GM13977 (cell line): ENCODE results near the gene CEP290.
A peak's percentile ranks its signal among the peaks of the same experiment; 100 is the strongest.

Experiments
- DNase-seq: peaks from one replicate; pipeline ENCODE4 v3.0.0; 2012; ENCODE audit warnings: low spot score
- in situ Hi-C: fragments of 300-500 bp; cut with MboI; formaldehyde crosslinking; loops from one replicate; pipeline ENCODE4 v1.12.0; 2022; ENCODE audit warnings: low sequenced_read_pairs, low pct_unique_long_range_greater_than_20kb, mixed read lengths, inconsistent platforms; ENCODE audit not compliant: unreplicated experiment
- TF ChIP-seq, protein P1 (sequence below): IDR thresholded peaks from 2 replicates; pipeline ENCODE4 v1.5.1; 2012; ENCODE audit warnings: mild to moderate bottlenecking, control low read depth; ENCODE audit not compliant: insufficient read depth; ENCODE audit errors: extremely low read depth, missing control alignments

Gene CEP290, protein sequence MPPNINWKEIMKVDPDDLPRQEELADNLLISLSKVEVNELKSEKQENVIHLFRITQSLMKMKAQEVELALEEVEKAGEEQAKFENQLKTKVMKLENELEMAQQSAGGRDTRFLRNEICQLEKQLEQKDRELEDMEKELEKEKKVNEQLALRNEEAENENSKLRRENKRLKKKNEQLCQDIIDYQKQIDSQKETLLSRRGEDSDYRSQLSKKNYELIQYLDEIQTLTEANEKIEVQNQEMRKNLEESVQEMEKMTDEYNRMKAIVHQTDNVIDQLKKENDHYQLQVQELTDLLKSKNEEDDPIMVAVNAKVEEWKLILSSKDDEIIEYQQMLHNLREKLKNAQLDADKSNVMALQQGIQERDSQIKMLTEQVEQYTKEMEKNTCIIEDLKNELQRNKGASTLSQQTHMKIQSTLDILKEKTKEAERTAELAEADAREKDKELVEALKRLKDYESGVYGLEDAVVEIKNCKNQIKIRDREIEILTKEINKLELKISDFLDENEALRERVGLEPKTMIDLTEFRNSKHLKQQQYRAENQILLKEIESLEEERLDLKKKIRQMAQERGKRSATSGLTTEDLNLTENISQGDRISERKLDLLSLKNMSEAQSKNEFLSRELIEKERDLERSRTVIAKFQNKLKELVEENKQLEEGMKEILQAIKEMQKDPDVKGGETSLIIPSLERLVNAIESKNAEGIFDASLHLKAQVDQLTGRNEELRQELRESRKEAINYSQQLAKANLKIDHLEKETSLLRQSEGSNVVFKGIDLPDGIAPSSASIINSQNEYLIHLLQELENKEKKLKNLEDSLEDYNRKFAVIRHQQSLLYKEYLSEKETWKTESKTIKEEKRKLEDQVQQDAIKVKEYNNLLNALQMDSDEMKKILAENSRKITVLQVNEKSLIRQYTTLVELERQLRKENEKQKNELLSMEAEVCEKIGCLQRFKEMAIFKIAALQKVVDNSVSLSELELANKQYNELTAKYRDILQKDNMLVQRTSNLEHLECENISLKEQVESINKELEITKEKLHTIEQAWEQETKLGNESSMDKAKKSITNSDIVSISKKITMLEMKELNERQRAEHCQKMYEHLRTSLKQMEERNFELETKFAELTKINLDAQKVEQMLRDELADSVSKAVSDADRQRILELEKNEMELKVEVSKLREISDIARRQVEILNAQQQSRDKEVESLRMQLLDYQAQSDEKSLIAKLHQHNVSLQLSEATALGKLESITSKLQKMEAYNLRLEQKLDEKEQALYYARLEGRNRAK (N-terminal part only)

DNA sequence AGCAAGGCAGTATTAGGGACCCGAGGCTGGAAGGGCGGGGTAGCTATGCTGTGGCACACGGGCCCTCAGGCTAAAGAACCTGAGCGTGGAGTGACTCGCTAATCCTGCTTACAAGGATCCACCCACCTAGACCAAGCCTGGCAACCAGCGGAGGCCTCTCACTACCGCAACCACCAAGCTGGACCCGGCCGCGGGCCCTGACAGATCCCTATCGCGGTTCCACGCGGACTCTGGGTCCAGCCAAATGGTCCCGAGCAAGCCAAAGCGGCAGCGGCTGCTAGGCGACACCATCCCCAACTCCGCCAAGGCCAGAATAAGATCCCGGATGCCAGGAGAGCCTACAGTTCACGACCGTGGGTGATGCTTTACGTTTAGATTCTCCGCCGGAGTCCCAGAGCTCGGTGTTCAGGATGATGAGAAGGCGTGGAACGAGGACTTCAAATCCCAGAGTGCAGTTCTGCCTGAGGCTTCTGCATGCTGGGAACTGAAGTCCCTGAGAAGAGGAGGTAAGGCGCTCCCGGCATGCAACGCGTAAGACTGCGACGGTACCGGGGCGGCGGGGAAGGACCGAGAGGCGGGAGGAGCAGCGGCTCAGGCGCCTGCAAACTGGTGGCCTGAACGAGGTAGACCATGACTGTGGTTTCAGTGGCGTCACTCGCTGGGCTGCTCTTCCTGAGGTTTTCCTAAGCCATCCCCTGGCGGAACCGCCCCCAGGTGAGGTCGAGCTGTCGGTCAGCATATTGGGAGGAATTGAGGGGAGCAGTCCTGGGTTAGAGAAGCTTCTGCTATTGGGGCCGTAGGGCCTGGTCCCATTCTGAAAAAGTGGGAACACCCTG, at the start of gene CEP290, which contains the start of gene TMTC3:
CEP290 (minus strand) TSS at position 315 of the 836 bp plus-strand sequence. CDS start 781 bp downstream, outside the sequence.
TMTC3 (plus strand) TSS at position 534 of the 836 bp plus-strand sequence. CDS start 6,009 bp downstream, outside the sequence.
- in situ Hi-C loops, result no loop called here
- TF ChIP-seq, protein P1, sequence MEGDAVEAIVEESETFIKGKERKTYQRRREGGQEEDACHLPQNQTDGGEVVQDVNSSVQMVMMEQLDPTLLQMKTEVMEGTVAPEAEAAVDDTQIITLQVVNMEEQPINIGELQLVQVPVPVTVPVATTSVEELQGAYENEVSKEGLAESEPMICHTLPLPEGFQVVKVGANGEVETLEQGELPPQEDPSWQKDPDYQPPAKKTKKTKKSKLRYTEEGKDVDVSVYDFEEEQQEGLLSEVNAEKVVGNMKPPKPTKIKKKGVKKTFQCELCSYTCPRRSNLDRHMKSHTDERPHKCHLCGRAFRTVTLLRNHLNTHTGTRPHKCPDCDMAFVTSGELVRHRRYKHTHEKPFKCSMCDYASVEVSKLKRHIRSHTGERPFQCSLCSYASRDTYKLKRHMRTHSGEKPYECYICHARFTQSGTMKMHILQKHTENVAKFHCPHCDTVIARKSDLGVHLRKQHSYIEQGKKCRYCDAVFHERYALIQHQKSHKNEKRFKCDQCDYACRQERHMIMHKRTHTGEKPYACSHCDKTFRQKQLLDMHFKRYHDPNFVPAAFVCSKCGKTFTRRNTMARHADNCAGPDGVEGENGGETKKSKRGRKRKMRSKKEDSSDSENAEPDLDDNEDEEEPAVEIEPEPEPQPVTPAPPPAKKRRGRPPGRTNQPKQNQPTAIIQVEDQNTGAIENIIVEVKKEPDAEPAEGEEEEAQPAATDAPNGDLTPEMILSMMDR, result no peak
- DNase-seq, result peak; percentile 83

DNA sequence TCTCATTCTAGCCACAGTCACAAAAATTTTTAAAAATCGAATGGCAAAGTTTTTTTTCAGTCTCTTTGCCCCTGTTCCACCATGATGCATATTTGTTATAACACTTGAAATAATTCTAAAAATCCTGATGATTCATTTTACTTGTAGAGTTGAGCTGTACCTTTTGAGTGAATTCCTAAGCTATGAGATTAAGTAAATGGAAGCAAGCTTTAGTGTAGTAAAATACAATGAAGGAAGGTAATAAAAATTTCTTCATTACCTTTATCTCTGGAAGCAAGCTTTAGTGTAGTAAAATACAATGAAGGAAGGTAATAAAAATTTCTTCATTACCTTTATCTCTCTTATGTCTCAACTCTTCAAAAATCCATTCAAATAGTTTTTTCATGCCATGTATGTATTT, 46.3 kb upstream of the CEP290 start:
- in situ Hi-C loops, result no loop called here
- DNase-seq, result no peak
- TF ChIP-seq, protein P1, result no peak

DNA sequence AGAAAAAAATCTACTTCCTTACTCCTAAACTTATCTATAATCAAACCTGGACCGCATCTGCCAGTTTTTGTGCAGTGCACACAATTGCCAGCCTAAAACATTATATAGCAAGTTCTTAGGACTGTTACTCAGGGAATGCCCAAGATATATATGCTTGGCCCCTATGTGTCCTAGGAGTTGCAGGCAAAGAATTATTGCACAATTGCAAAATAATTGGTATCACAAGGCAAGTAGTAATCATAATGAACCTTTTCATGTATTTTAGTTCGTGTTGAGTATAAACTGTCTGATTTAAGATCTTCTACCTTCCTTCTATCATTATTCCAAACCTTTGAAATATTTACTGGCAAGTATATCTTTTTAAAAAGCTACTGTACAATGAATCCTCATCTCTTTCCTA, 45.7 kb upstream of the CEP290 start:
- TF ChIP-seq, protein P1, result no peak
- DNase-seq, result no peak
- in situ Hi-C loops, result no loop called here

DNA sequence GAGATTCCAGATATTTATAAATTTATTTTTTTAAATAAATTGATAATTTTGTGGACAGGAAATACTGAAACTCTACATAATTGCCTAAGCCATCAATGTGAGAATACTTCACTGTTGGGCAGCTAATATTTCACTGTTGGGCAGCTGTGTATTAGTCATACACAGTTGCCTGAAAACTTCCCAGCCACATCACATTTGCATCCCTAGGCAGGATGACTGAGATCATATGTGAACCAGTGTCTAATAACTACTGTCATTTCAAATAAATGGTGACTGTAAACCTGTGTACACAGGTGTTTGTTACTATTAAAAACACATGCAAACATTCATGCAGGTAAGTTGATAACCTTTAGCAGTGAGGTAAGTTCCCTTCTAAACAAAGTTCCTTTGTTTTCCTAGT, 44.1 kb upstream of the CEP290 start:
- TF ChIP-seq, protein P1, result no peak
- DNase-seq, result peak; percentile 17
- in situ Hi-C loops, result no loop called here

DNA sequence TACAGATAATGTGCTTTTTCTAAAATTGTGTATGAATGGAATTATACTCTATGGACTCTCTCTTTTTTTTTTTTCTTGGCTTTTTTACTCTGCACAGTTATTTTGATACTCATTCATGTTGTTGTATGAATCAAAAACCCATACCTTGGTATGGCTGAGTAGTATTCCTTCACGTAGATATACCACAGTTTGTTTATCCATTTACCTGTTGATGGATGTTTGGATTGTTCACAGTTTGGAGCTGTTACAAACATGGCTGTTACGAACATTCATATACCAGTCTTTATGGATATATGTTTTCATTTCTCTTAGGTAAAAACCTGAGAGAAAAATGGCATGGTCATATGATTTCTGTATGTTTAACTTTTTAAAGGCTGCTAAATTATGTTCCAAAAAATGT, 43.4 kb upstream of the CEP290 start:
- DNase-seq, result no peak
- TF ChIP-seq, protein P1, result no peak
- in situ Hi-C loops, result no loop called here
